Astrocyte of the cerebellum (primary cell): ENCODE measurements around the gene PXT1.
"Not testable (repeated sequence)": the region's sequence is repeated elsewhere in the genome, so short reads cannot be mapped to it uniquely, and the experiment has no call there.

Experiments used
- DNase-seq: peaks from one replicate; pipeline ENCODE4 v3.0.0-alpha.2; 2011; ENCODE audit warnings: low read depth
- H3K4me3 ChIP-seq: 2 replicates; pipeline ENCODE4 v1.5.1; 2011; ENCODE audit warnings: mild to moderate bottlenecking, low read depth, low read length, moderate library complexity
- CTCF ChIP-seq: IDR thresholded peaks from 2 replicates; pipeline ENCODE4 v1.5.1; 2012; ENCODE audit warnings: low read length, low read depth, moderate library complexity, mild to moderate bottlenecking; ENCODE audit errors: missing control alignments
- in situ Hi-C: cut with HindIII; loops from 2 replicates; pipeline ENCODE4 v1.10.0; 2017; ENCODE audit warnings: low sequenced_read_pairs

The PXT1 gene

GRCh38 chr6:36368421-36368820 is 74.2 kb downstream of the PXT1 start:
- in situ Hi-C loops: loop anchor here (5.0 kb wide), 1 partner anchor 66 kb away; no protein-coding TSS in a partner anchor
- DNase-seq: no peak
- no peak overlapping the region for H3K4me3 ChIP-seq
- TF ChIP-seq CTCF: no peak

- in situ Hi-C loops: loop anchor here (5.0 kb wide), 1 partner anchor 65 kb away; no protein-coding TSS in a partner anchor
- TF ChIP-seq CTCF: no peak
- no peak overlapping the region for H3K4me3 ChIP-seq
- no peak for DNase-seq
These were observed 74.9 kb downstream of the PXT1 start for GRCh38 chr6:36367743-36368142.

GRCh38 chr6:36364669-36365479 is 77.8 kb downstream of the PXT1 start:
- in situ Hi-C loops: loop anchor here (5.0 kb wide), 1 partner anchor 63 kb away; no protein-coding TSS in a partner anchor
- DNase-seq: no peak
- TF ChIP-seq CTCF: no peak
- no peak overlapping the region for H3K4me3 ChIP-seq

- H3K4me3 ChIP-seq, DNase-seq, in situ Hi-C loops: not testable (repeated sequence)
These were observed 78.5 kb downstream of the PXT1 start for GRCh38 chr6:36364061-36364635.

- DNase-seq, in situ Hi-C loops, H3K4me3 ChIP-seq: not testable (repeated sequence)
These were observed 79.3 kb downstream of the PXT1 start for GRCh38 chr6:36363371-36363752.

- no peak for TF ChIP-seq CTCF
- DNase-seq: no peak
These were observed 79.9 kb downstream of the PXT1 start for GRCh38 chr6:36362551-36363370.

GRCh38 chr6:36361071-36361470 is 81.6 kb downstream of the PXT1 start:
- no peak for DNase-seq
- no peak for TF ChIP-seq CTCF
- H3K4me3 ChIP-seq: no peak overlapping the region
- in situ Hi-C loops: no loop called here

More at GRCh38 chr6:36362551-36363370, 79.9 kb downstream of the PXT1 start:
- in situ Hi-C loops: no loop called here
- no peak overlapping the region for H3K4me3 ChIP-seq
